IPS-15b (cell line): ENCODE results near the gene ABHD16B.

Experiments
- H3K27me3 ChIP-seq: one replicate; pipeline ENCODE4 v1.6.1; 2013; ENCODE audit warnings: low read length; ENCODE audit not compliant: control insufficient read depth, insufficient read depth
- H3K36me3 ChIP-seq: one replicate; pipeline ENCODE4 v1.6.1; 2013; ENCODE audit warnings: low read length; ENCODE audit not compliant: control insufficient read depth, insufficient read depth
- H3K4me1 ChIP-seq: one replicate; pipeline ENCODE4 v1.6.1; 2013; ENCODE audit warnings: mild to moderate bottlenecking, low read length; ENCODE audit not compliant: control insufficient read depth, insufficient read depth
- H3K4me3 ChIP-seq: one replicate; pipeline ENCODE4 v1.5.1; 2013; ENCODE audit warnings: low read depth, low read length
- H3K9ac ChIP-seq: one replicate; pipeline ENCODE4 v1.6.1; 2013; ENCODE audit warnings: low read depth, mild to moderate bottlenecking, low read length
- H3K9me3 ChIP-seq: one replicate; pipeline ENCODE4 v1.6.1; 2013; ENCODE audit warnings: mild to moderate bottlenecking, low read length; ENCODE audit not compliant: control insufficient read depth, insufficient read depth

Gene ABHD16B

DNA sequence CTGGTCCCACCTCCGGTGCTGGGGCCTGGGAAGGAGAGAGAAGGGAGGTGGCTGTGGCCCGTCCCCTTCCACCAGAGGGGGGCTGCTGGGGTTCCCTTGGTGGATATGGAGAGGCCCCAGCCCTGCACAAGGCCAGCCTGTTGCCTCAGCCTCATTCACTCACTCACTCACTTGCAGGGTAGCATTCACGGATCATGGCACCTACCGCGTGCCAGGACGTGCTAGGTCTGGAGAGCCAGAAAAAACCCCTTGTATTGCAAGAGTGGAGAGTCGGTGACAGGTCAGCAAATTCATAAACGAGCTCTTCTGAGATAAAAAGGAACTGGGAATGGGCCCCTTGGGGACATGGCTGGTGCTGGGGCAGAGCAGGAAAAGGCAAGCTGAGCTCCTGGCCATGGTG, 23.8 kb upstream of the ABHD16B start:
- Histone ChIP-seq H3K4me1 (peaks cover 3% of the 10 kb centered on the region), H3K4me3 (no peak overlapping the region), H3K27me3 (peaks cover 4% of the 10 kb centered on the region), H3K9me3 (no peaks in the 10 kb centered on the region), H3K9ac (no peak overlapping the region), H3K36me3 (no peaks in the 10 kb centered on the region)

DNA sequence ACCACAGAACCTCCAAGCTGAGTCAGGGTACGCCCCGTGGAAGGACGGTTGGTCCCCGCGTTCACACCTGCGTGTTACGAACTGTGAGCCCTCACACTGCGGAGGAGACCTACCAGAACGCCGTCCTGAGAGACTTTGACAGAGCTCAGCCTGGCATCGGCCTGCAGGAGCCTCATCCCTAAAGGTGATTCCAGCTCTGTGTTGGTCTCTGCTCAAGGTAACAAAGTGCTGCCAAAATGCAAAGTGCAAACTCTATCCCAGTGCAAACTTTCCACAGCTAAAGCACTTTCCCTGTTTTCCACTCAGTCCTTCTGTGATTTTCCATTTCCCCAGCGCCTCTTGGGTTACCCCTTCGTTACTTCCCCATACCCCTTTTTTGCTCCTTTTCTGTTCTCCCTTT, 21.7 kb upstream of the ABHD16B start:
- Histone ChIP-seq H3K4me1 (peaks cover 4% of the 10 kb centered on the region), H3K9ac (no peak overlapping the region), H3K9me3 (no peaks in the 10 kb centered on the region)

DNA sequence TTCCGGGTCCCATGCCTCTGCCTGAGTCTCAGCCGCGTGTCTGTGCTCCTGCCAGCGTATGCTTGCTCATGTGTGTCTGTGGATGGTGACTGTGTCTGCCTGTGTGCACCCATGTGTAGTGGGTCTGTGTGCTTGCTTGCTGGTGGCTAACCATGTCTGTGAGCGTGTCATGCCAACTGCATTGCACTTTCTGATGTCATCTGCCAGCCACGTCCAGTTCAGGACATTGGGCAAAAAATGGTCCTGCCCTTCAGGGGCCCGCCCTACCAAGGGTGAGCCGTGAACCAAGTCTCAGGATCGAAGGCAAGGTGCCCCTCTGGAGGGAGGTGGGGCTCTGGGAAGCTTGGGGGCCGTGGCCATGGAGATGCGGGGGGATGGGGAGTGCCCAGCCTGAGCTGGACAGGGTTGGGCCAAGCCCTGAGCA, 20.9 kb upstream of the ABHD16B start:
- no peak overlapping the region for H3K9ac ChIP-seq
- no peak overlapping the region for H3K4me3 ChIP-seq
- H3K36me3 ChIP-seq = no peaks in the 10 kb centered on the region
- no peaks in the 10 kb centered on the region for H3K27me3 ChIP-seq
- H3K4me1 ChIP-seq = peaks cover 4% of the 10 kb centered on the region
- no peaks in the 10 kb centered on the region for H3K9me3 ChIP-seq

More for the DNA sequence above, 21.7 kb upstream of the ABHD16B start:
- Histone ChIP-seq H3K36me3 (no peaks in the 10 kb centered on the region), H3K27me3 (no peaks in the 10 kb centered on the region), H3K4me3 (no peak overlapping the region)

DNA sequence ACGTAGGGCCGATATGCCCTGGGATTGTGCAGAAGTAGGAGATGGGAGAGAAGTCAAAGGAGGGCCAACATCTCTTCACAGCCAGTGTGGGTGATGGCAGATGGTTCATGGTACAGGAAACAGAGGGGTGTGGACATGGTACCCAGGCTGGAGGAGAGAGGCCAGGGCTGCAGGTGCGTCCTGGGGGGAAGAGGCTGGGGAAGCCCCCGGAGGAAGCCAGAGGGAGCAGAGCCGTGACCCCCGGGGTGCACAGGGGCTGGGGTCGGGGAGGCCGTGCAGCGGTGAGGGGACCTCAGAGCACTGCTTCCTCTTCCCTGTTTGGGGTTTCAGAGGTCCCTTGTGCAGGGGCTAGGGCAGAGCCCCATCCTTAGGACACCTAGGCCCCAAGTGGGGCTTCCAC, 19.0 kb upstream of the ABHD16B start:
- Histone ChIP-seq H3K27me3 (no peaks in the 10 kb centered on the region), H3K4me3 (no peak overlapping the region), H3K36me3 (no peaks in the 10 kb centered on the region), H3K9ac (no peak overlapping the region), H3K9me3 (no peaks in the 10 kb centered on the region), H3K4me1 (peaks cover 11% of the 10 kb centered on the region)

DNA sequence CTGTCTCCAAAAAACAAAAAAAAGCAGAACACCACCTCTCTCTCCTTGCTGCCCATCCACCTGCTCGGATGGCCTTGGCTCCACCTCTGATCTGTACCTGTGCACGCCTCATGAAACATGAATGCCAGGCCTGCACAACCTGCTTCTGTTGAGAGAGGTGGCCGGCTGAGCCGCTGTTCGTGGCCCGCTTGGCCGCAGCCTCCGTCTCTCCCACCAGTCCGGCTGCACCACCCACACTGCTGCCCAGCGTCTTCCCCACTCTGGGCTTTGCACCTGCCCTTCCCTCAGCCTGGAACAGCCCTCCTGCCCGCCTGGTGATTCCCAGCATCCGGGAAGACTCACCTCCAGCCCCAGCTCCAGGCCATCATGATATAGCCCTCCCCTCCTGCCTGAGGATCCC, 18.1 kb upstream of the ABHD16B start:
- H3K36me3 ChIP-seq = no peaks in the 10 kb centered on the region
- H3K9ac ChIP-seq = no peak overlapping the region
- H3K4me1 ChIP-seq = peaks cover 14% of the 10 kb centered on the region
- no peak overlapping the region for H3K4me3 ChIP-seq
- H3K9me3 ChIP-seq = no peaks in the 10 kb centered on the region
- no peaks in the 10 kb centered on the region for H3K27me3 ChIP-seq

DNA sequence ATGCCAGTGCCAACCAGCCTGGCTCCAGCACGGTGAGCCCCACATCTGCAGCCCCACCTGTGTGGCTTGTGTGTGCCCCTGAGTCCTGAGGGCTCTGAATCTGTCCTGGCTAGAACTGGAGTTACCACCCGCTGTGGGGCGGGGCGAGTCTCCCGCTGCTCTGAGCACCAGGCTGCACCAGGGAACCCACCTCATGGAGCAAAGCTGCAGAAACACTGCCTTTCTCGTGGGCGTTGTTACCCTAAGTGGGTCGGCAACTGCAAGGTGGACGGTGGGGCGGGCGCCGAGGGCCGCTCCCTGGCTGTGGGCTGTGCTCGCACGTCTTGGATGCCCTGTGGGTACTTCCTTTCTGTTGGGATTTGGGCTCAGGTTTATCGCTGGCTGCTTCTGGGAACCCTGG, 17.5 kb upstream of the ABHD16B start:
- Histone ChIP-seq H3K27me3 (no peaks in the 10 kb centered on the region), H3K9me3 (no peaks in the 10 kb centered on the region), H3K4me1 (peaks cover 16% of the 10 kb centered on the region), H3K36me3 (no peaks in the 10 kb centered on the region), H3K4me3 (no peak overlapping the region), H3K9ac (no peak overlapping the region)

DNA sequence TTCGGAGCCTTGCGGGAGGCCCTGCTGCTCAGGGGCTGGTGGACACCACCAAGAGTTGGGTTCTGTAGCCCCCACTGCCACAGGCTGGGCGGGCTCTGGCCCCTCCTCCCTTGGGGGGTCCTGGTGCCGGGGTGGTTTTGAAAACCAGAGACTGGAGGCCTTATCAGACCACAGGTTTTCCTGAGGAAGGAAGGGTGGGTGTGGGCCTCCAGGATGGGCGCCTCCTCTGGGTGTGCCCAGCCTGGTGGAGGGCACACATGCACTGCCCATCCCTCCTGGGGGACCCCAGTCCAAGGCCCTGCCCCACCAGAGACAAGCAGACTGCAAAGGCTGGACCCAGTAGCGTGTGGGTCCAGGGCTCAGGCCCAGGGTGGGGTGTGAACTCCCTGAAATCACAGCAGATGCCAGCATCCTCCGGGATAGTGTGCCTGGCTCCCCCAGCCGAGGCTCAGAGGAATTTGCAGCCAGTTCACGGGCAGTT, 16.7 kb upstream of the ABHD16B start:
- no peaks in the 10 kb centered on the region for H3K27me3 ChIP-seq
- H3K4me3 ChIP-seq = no peak overlapping the region
- H3K9ac ChIP-seq = no peak overlapping the region
- no peaks in the 10 kb centered on the region for H3K36me3 ChIP-seq
- no peaks in the 10 kb centered on the region for H3K9me3 ChIP-seq
- H3K4me1 ChIP-seq = peaks cover 16% of the 10 kb centered on the region

DNA sequence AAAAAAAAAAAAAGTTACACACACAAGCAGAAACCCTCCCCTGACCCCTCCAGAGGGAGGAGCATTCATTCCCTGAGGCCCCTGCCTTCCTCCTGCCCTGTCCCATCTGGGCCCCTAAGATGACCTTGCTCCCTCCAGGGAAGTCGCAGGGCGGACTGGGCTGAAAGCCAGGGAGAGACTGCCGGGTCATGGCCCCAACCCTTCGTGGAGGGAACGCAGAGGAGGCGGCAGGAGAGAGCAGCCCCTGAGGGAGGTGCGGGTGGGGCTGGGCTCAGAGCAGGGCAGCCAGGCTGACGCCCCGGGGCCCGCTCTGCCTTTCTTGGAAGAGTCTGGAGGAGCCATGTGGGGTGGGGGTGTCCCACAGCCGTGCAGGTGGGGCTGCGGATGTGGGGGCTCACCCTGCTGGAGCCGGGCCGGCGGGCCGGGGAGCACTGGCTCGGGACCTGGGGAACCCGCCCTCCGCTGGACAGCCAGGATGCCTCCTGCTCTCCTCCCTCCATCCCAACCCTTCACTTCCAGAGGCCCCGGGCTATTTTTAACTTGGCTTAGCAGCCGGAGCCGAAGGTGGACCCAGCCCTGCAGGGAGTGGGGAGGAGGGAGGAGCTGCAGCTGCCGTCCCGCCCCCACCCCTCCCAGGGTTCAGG, 15.0 kb upstream of the ABHD16B start:
- Histone ChIP-seq H3K9me3 (no peaks in the 10 kb centered on the region), H3K36me3 (no peaks in the 10 kb centered on the region), H3K4me3 (peak overlapping the region; percentile 48), H3K4me1 (peaks cover 16% of the 10 kb centered on the region), H3K9ac (peak overlapping the region; percentile 47), H3K27me3 (no peaks in the 10 kb centered on the region)

DNA sequence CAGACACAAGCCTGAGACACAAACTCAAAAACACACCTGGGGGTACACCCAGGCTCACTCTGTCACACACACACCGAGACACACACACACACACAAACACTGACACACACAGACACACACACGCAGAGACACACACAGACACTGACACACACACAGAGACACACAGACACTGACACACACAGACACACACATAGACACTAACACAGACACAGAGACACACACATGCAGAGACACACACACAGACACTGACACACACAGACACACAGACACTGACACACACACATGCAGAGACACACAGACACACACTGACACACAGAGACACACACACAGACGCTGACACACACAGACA, 14.4 kb upstream of the ABHD16B start:
- no peak overlapping the region for H3K9ac ChIP-seq
- H3K27me3 ChIP-seq = no peaks in the 10 kb centered on the region
- H3K9me3 ChIP-seq = no peaks in the 10 kb centered on the region
- H3K36me3 ChIP-seq = no peaks in the 10 kb centered on the region
- peak overlapping the region; percentile 45 for H3K4me3 ChIP-seq
- H3K4me1 ChIP-seq = peaks cover 16% of the 10 kb centered on the region

DNA sequence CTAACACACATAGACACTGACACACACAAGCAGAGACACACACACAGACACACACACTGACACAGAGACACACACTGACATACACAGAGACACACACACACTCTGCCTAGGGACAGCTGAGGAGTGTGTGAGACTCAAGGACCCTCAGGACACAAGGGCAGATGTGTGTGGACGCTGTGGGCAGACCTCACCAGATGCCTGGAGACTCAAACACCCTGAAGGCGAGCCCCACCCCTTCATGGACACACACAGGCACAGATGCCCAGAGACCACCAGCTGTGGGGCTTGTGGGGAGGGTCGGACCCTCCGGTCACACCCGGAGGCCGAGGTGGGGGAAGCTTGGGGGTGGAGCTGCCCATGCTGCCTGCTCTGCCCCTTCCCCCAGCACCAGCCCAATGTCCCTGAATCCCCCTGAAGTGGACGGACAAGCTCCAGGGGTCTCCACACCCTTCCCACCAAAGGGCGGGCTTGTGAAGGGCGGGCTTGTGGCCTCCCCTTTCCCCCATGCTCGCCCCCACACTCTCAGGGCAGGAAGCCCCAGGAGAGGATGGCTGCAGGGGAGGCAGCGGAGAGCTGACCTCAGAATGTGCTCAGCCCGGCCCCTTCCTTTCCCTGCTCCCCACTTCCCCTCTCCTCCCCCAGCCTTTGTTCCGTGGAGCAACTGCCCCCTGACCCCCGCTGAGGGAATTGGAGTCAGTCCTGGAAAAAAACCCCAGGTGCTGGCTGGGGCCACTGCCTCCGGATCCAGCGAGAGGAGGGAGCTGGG, 13.9 kb upstream of the ABHD16B start:
- Histone ChIP-seq H3K27me3 (no peaks in the 10 kb centered on the region), H3K4me1 (peaks cover 16% of the 10 kb centered on the region), H3K9me3 (no peaks in the 10 kb centered on the region), H3K36me3 (no peaks in the 10 kb centered on the region), H3K4me3 (peak overlapping the region; percentile 45), H3K9ac (no peak overlapping the region)

DNA sequence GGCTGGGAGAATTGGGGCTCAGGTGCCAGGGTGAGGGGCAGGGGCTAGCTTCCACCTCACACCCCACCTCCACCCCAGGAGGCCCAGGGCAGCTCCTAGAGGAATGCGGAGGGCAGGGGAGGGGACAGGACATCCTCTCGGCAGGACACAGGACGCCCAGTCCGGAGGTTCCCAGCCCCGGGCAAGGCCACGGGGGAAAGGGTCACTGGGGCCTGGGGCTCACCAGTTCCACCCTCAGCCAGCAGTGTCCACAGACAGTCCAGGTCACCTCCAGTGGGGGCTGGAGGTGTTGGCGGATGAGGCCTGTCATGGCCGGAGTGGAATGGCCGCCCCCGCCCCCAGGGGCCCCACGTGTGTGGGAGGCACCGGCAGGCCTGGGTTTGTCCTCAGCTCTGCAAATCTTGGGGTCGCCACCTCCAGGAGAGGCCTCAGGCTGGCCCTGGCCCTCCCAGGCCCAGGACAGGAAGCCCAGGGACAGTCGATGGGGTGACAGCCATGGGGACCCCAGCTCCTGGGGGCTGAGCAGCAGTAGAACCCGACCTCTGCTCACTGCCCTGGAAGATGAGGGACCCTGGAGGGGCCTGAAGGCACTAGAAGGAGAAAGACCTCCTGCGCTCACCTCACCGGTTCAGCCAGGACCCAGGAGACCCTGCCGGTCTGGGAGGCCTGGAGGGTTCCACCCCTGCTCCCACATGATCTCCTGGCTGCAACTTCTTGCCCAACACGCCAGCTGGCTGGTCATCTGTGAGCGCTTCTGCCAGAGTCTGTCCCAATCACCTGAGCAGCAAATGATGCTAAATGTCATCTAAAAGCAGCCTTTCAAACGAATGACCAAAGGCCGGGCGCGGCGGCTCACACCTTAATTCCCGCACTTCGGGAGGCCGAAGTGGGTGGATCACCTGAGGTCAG, 13.0 kb upstream of the ABHD16B start:
- Histone ChIP-seq H3K4me1 (peaks cover 16% of the 10 kb centered on the region), H3K4me3 (no peak overlapping the region), H3K36me3 (no peaks in the 10 kb centered on the region)

More for the DNA sequence above, 13.0 kb upstream of the ABHD16B start:
- Histone ChIP-seq H3K9ac (no peak overlapping the region), H3K9me3 (no peaks in the 10 kb centered on the region), H3K27me3 (no peaks in the 10 kb centered on the region)
